Upper lobe of left lung (tissue), 6 donors: ENCODE measurements around the gene ERGIC3. TPM values are rescaled to one million over a fixed set of nuclear protein-coding genes. Genes with fewer than 3 reads are reported as not detected.
A peak's percentile ranks its signal among the peaks of the same experiment; 100 is the strongest.
"Not testable (repeated sequence)": the region's sequence is repeated elsewhere in the genome, so short reads cannot be mapped to it uniquely, and the experiment has no call there.

Experiments used
- ATAC-seq, 2 donors: fragments of 200-7000 bp; cut with Tn5 transposase; one replicate each; pipeline ENCODE4 v1.9.1; 2022; ENCODE audit warnings: mild to moderate bottlenecking in 2 of 2, moderate library complexity in 2 of 2; ENCODE audit not compliant: low FRiP score in 2 of 2
- DNase-seq, 2 donors: peaks; one replicate each; pipeline ENCODE4 v3.0.0-alpha.2; 2019 to 2020
- H3K27ac ChIP-seq, 4 donors: fragments of 200-600 bp; sonication (generic); one replicate each; pipeline ENCODE4 v1.5.1; 2016 to 2019
- H3K27me3 ChIP-seq, 4 donors: fragments of 200-600 bp; sonication (generic); one replicate each; pipeline ENCODE4 v1.5.1; 2017 to 2019
- H3K36me3 ChIP-seq, 4 donors: fragments of 200-600 bp; sonication (generic); one replicate each; pipeline ENCODE4 v1.5.1; 2016 to 2019
- H3K4me1 ChIP-seq, 4 donors: fragments of 200-600 bp; sonication (generic); one replicate each; pipeline ENCODE4 v1.5.1; 2018 to 2019
- H3K4me3 ChIP-seq, 4 donors: fragments of 200-600 bp; sonication (generic); one replicate each; pipeline ENCODE4 v1.5.1; 2017 to 2019; ENCODE audit warnings: mild to moderate bottlenecking in 2 of 4, moderate library complexity in 1 of 4
- H3K9me3 ChIP-seq, 4 donors: fragments of 200-600 bp; sonication (generic); one replicate each; pipeline ENCODE4 v1.5.1; 2018 to 2019
- EP300 ChIP-seq, 4 donors: sonication (generic); formaldehyde crosslinking; IDR thresholded peaks; one replicate each; pipeline ENCODE4 v1.5.1; 2017; ENCODE audit warnings: antibody characterized with exemption in 4 of 4, control low read depth in 2 of 4
- POLR2A ChIP-seq, 4 donors: fragments of 450-650 bp; IDR thresholded peaks; one replicate each; pipeline ENCODE4 v1.5.1; 2016 to 2017; ENCODE audit warnings: antibody characterized with exemption in 4 of 4, mild to moderate bottlenecking in 2 of 4
- POLR2AphosphoS5 ChIP-seq, 2 donors: sonication (generic); formaldehyde crosslinking; IDR thresholded peaks; one replicate each; pipeline ENCODE4 v1.5.1; 2017; ENCODE audit warnings: antibody characterized with exemption in 2 of 2
- WGBS, 2 donors: methylation state at CpG; one replicate each; pipeline ENCODE4 v1.1.5; 2017 to 2018; 5-methylcytosine and 5-hydroxymethylcytosine counted together
- total RNA-seq, 6 donors: library from RNA; depleted of rRNA in 4 of 6; stranded (reverse); fragments of >200 nt in 4 of 6; gene quantifications; one replicate each; pipeline versions ENCODE4 v1.1.0 to v1.2.1, GENCODE V29; 2016 to 2021
- TF ChIP-seq, protein P1 (sequence below), 6 experiments: fragments of 450-650 bp in 4 of 6; fragments of 200-600 bp in 2 of 6; sonication (generic) in 2 of 6; IDR thresholded peaks; one replicate each; pipeline ENCODE4 v1.5.1; 2016 to 2019; ENCODE audit warnings: antibody characterized with exemption in 6 of 6
- donor health status: DM: no; HTN: no; CAD: no; lungs with moderate emphysema.
- donor health status: DM: no; HTN: yes; CAD: no; lungs with severe emphysema.

The ERGIC3 gene
- total RNA-seq, 6 donors from 2014 or later = 115 to 223 (median 179) TPM

DNA sequence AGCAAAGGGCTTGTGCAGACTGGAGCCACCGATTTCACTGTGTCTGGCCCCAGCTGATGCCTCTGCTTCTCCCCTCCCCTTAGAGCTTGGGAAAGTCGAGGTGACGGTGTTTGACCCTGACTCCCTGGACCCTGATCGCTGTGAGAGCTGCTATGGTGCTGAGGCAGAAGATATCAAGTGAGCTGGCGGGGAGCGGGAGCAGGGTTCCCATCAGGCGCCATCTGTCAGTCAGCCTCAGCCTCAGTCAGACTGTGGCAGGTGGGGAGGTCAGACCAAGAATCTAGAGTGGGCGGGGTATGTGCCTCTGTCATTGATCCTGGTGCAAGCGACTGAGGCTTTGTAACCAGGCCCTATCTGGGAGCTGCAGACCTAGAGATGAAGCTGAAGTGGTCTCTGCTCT lies 5.5 kb downstream of the ERGIC3 start:
- H3K36me3 ChIP-seq = peaks cover 7 to 80% (median 45%) of the 10 kb centered on the region in 4 donors
- no peak for DNase-seq
- H3K4me3 ChIP-seq = no peak overlapping the region
- no peaks in the 10 kb centered on the region for H3K9me3 ChIP-seq
- ATAC-seq = no peak
- 85 to 96% methylated on average over 5 to 9 of the region's 9 CpGs for WGBS, 2 donors
- no peak overlapping the region for H3K27ac ChIP-seq
- no peaks in the 10 kb centered on the region for H3K27me3 ChIP-seq
- peaks cover 5 to 7% (median 7%) of the 10 kb centered on the region in 4 donors for H3K4me1 ChIP-seq
- TF ChIP-seq POLR2A (IDR thresholded peaks at IDR 0.05) (no peak), POLR2AphosphoS5 (IDR thresholded peaks at IDR 0.05) (no peak), EP300 (IDR thresholded peaks at IDR 0.05) (no peak)
- TF ChIP-seq, protein P1, sequence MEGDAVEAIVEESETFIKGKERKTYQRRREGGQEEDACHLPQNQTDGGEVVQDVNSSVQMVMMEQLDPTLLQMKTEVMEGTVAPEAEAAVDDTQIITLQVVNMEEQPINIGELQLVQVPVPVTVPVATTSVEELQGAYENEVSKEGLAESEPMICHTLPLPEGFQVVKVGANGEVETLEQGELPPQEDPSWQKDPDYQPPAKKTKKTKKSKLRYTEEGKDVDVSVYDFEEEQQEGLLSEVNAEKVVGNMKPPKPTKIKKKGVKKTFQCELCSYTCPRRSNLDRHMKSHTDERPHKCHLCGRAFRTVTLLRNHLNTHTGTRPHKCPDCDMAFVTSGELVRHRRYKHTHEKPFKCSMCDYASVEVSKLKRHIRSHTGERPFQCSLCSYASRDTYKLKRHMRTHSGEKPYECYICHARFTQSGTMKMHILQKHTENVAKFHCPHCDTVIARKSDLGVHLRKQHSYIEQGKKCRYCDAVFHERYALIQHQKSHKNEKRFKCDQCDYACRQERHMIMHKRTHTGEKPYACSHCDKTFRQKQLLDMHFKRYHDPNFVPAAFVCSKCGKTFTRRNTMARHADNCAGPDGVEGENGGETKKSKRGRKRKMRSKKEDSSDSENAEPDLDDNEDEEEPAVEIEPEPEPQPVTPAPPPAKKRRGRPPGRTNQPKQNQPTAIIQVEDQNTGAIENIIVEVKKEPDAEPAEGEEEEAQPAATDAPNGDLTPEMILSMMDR (IDR thresholded peaks at IDR 0.05) = no peak

DNA sequence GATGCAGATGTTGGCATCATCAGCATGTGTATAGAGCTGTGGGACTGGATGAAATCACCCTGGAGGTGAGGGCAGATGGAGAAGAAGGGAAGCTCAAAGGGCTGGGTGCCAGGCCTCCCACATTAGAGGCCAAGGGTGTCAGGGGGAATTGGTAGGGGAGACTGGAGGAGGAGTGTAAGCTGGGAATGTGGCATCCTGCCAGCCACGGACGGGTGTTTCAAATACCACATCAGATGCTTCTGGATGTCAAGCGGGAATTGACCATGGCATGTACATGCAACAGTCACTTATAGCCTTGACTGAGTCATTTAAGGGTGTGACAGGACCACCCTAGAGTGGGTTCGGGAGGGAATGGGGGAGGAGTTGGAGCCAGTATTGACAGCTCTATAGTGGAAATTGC lies 9.6 kb downstream of the ERGIC3 start:
- Histone ChIP-seq H3K36me3 (peaks cover 7 to 94% (median 79%) of the 10 kb centered on the region in 4 donors), H3K4me1 (no peaks in the 10 kb centered on the region), H3K27ac (no peak overlapping the region), H3K9me3 (no peaks in the 10 kb centered on the region), H3K4me3 (no peak overlapping the region), H3K27me3 (no peaks in the 10 kb centered on the region)
- DNase-seq (no peak), ATAC-seq (no peak)
- TF ChIP-seq, protein P1 (IDR thresholded peaks at IDR 0.05) = no peak
- no peak for TF ChIP-seq POLR2A (IDR thresholded peaks at IDR 0.05)
- no peak for TF ChIP-seq EP300 (IDR thresholded peaks at IDR 0.05)
- TF ChIP-seq POLR2AphosphoS5 (IDR thresholded peaks at IDR 0.05) = no peak
- 76 to 78% methylated on average over 4 of the region's 4 CpGs for WGBS, 2 donors

GRCh38 chr20:35552914-35553313 lies 11.0 kb downstream of the ERGIC3 start:
- Histone ChIP-seq H3K4me3 (no peak overlapping the region), H3K4me1 (no peaks in the 10 kb centered on the region), H3K36me3 (peaks cover 11 to 96% (median 85%) of the 10 kb centered on the region in 4 donors), H3K27me3 (no peaks in the 10 kb centered on the region), H3K9me3 (no peaks in the 10 kb centered on the region), H3K27ac (no peak overlapping the region)
- WGBS, 2 donors = 87% methylated on average over 3 of the region's 3 CpGs
- no peak for DNase-seq
- no peak for ATAC-seq
- TF ChIP-seq POLR2A (IDR thresholded peaks at IDR 0.05) (no peak), EP300 (IDR thresholded peaks at IDR 0.05) (no peak), POLR2AphosphoS5 (IDR thresholded peaks at IDR 0.05) (no peak)
- TF ChIP-seq, protein P1 (IDR thresholded peaks at IDR 0.05) = no peak

- H3K4me3 ChIP-seq, DNase-seq, H3K9me3 ChIP-seq, H3K27ac ChIP-seq, ATAC-seq, H3K4me1 ChIP-seq, H3K27me3 ChIP-seq: not testable (repeated sequence)
- WGBS, 2 donors = 88% methylated on average over 4 of the region's 4 CpGs
- peaks cover 3 to 80% (median 66%) of the 10 kb centered on the region in 4 donors for H3K36me3 ChIP-seq
Measured at GRCh38 chr20:35555461-35555860, 13.6 kb downstream of the ERGIC3 start.

GRCh38 chr20:35555951-35556645 lies 14.2 kb downstream of the ERGIC3 start:
- Histone ChIP-seq H3K36me3 (peaks cover 3 to 73% (median 63%) of the 10 kb centered on the region in 4 donors), H3K4me3 (no peak overlapping the region), H3K27ac (no peak overlapping the region), H3K27me3 (no peaks in the 10 kb centered on the region), H3K9me3 (no peaks in the 10 kb centered on the region), H3K4me1 (no peaks in the 10 kb centered on the region)
- 95 to 98% methylated on average over 20 to 21 of the region's 21 CpGs for WGBS, 2 donors
- TF ChIP-seq, protein P1 (IDR thresholded peaks at IDR 0.05) = no peak
- TF ChIP-seq POLR2A (IDR thresholded peaks at IDR 0.05) (no peak), POLR2AphosphoS5 (IDR thresholded peaks at IDR 0.05) (no peak), EP300 (IDR thresholded peaks at IDR 0.05) (no peak)
- ATAC-seq (no peak), DNase-seq (peak in 1 of 2 donors; percentile 66)
